ENCODE results near the gene EIF4G1.

Gene EIF4G1

GRCh38 chr3:184351511-184352148 lies 37.2 kb downstream of the EIF4G1 start:
- Histone ChIP-seq H3K4me3 (ENCODE audit: insufficient read depth, low read depth, low read length) (no peak overlapping the region), H3K27ac (ENCODE audit: insufficient read depth, low read depth, low read length, poor library complexity, severe bottlenecking) (no peak overlapping the region), H3K9me3 (ENCODE audit: control insufficient read depth, low read length) (no peaks in the 10 kb centered on the region), H3K27me3 (ENCODE audit: control insufficient read depth, insufficient read depth, low read length, poor library complexity, severe bottlenecking) (no peaks in the 10 kb centered on the region), H3K36me3 (ENCODE audit: control insufficient read depth, insufficient read depth, low read length) (peaks cover 30% of the 10 kb centered on the region), H3K4me1 (ENCODE audit: control insufficient read depth, insufficient read depth, low read length) (peaks cover 14% of the 10 kb centered on the region)
- 74 to 75% methylated on average over 9 of the region's 9 CpGs for WGBS, 2 experiments

DNA sequence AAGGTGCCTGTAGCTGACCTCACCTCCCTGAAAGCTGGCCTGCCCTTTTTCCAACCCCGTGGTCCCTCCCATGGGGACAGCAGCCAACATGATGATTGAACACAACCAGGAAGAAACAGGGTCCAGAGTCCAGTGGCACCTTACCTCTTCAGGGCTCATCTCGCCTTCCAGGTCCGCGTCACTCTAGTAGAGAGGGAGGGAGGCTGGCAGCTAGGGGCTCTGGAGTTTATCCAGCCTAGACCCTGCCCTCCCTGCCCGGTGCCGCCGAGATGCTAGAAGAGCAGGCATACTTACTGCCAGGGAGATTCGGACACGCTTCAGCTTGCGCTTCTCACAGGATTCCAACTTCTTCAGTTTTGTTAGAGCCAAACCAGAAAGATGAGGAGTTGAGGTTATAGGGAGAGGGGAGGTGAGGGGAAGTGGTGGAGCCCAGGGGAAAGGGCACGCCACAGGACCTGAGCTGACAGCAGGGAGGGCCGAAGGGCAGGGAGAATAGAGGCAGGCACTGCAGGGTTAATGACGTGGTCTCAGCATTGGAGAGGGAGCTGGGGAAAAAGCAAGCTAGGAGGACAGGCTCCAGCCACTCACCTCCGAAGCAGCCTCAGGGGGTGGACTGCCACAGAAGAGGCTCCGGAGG lies 37.9 kb downstream of the EIF4G1 start:
- Histone ChIP-seq H3K36me3 (ENCODE audit: control insufficient read depth, insufficient read depth, low read length) (peaks cover 36% of the 10 kb centered on the region), H3K9me3 (ENCODE audit: control insufficient read depth, low read length) (no peaks in the 10 kb centered on the region), H3K4me1 (ENCODE audit: control insufficient read depth, insufficient read depth, low read length) (peaks cover 14% of the 10 kb centered on the region), H3K27ac (ENCODE audit: insufficient read depth, low read depth, low read length, poor library complexity, severe bottlenecking) (no peak overlapping the region), H3K4me3 (ENCODE audit: insufficient read depth, low read depth, low read length) (no peak overlapping the region), H3K27me3 (ENCODE audit: control insufficient read depth, insufficient read depth, low read length, poor library complexity, severe bottlenecking) (no peaks in the 10 kb centered on the region)
- 90 to 96% methylated on average over 15 of the region's 15 CpGs for WGBS, 2 experiments

DNA sequence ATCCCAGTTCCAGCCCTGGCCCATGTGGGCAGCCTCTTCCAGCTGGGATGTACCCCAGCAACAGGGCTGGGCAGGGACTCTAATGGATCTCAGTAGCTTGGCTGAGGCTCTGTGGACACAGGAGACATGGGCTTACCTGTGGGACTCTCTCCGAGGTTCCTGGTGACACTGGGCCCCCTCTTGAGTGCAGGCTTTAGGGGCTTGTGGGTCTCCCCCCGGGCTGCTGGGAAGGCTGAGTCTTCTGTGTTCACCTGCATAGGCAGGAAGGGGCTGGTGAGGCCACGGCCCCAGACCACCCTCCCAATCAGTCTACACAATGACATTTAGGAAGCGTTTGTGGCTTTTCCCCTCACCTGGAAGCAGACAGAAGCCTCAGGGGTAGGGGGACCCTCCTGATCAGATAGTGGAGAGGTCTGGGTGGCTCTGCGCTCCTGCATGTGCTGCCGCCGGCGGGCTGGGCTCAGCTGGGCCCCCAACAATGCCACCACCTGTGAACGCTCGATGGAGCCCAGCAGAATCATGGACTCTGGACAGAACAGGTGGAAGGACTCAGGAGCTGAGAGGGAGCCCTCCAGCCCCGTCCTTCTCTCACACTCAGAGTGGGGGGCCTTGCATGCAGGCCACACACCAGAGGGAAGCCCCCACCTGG lies 38.6 kb downstream of the EIF4G1 start:
- Histone ChIP-seq H3K4me1 (ENCODE audit: control insufficient read depth, insufficient read depth, low read length) (peaks cover 14% of the 10 kb centered on the region), H3K27me3 (ENCODE audit: control insufficient read depth, insufficient read depth, low read length, poor library complexity, severe bottlenecking) (no peaks in the 10 kb centered on the region), H3K4me3 (ENCODE audit: insufficient read depth, low read depth, low read length) (no peak overlapping the region), H3K9me3 (ENCODE audit: control insufficient read depth, low read length) (no peaks in the 10 kb centered on the region), H3K36me3 (ENCODE audit: control insufficient read depth, insufficient read depth, low read length) (peaks cover 42% of the 10 kb centered on the region), H3K27ac (ENCODE audit: insufficient read depth, low read depth, low read length, poor library complexity, severe bottlenecking) (no peak overlapping the region)
- 95% methylated on average over 11 of the region's 11 CpGs for WGBS, 2 experiments

GRCh38 chr3:184353546-184353941 lies 39.1 kb downstream of the EIF4G1 start:
- Histone ChIP-seq H3K9me3 (ENCODE audit: control insufficient read depth, low read length) (no peaks in the 10 kb centered on the region), H3K36me3 (ENCODE audit: control insufficient read depth, insufficient read depth, low read length) (peaks cover 48% of the 10 kb centered on the region), H3K27me3 (ENCODE audit: control insufficient read depth, insufficient read depth, low read length, poor library complexity, severe bottlenecking) (no peaks in the 10 kb centered on the region), H3K27ac (ENCODE audit: insufficient read depth, low read depth, low read length, poor library complexity, severe bottlenecking) (no peak overlapping the region), H3K4me3 (ENCODE audit: insufficient read depth, low read depth, low read length) (no peak overlapping the region), H3K4me1 (ENCODE audit: control insufficient read depth, insufficient read depth, low read length) (peaks cover 14% of the 10 kb centered on the region)
- 94 to 96% methylated on average over 11 of the region's 11 CpGs for WGBS, 2 experiments

DNA sequence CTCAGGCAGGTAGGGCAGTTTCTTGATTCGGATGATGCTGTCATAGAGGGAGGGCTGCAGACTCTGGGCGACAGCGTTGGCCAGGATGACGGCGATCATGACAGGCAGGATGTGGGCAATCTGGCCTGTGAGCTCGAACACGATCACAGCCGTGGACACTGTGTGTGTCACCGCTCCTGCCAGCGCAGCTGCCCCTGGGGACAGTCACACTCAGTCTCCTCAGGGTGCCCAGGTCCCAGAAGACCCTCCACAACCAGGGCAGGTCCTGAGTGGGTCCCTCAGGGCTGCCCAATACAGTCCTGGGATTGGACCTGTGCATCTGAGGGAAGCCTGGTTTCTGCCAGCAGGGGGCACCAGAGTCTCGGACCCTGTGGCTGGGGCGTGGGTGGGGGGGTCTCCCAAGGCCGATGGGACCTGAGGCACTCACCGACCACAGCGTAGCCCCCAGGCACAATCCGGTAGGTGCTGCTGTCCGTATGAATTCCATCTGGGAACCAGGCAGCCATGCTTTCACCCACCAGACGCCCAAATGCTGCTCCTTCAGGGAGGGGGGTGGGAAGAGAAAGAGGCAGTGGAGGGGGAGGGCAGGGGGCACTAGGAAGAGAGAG lies 39.8 kb downstream of the EIF4G1 start:
- 84 to 85% methylated on average over 18 of the region's 18 CpGs for WGBS, 2 experiments
- Histone ChIP-seq H3K36me3 (ENCODE audit: control insufficient read depth, insufficient read depth, low read length) (peaks cover 48% of the 10 kb centered on the region), H3K9me3 (ENCODE audit: control insufficient read depth, low read length) (no peaks in the 10 kb centered on the region), H3K4me3 (ENCODE audit: insufficient read depth, low read depth, low read length) (no peak overlapping the region), H3K4me1 (ENCODE audit: control insufficient read depth, insufficient read depth, low read length) (peaks cover 18% of the 10 kb centered on the region), H3K27me3 (ENCODE audit: control insufficient read depth, insufficient read depth, low read length, poor library complexity, severe bottlenecking) (no peaks in the 10 kb centered on the region), H3K27ac (ENCODE audit: insufficient read depth, low read depth, low read length, poor library complexity, severe bottlenecking) (no peak overlapping the region)

GRCh38 chr3:184354754-184355153 lies 40.3 kb downstream of the EIF4G1 start:
- Histone ChIP-seq H3K4me1 (ENCODE audit: control insufficient read depth, insufficient read depth, low read length) (peaks cover 22% of the 10 kb centered on the region), H3K36me3 (ENCODE audit: control insufficient read depth, insufficient read depth, low read length) (peaks cover 48% of the 10 kb centered on the region), H3K9me3 (ENCODE audit: control insufficient read depth, low read length) (no peaks in the 10 kb centered on the region), H3K27me3 (ENCODE audit: control insufficient read depth, insufficient read depth, low read length, poor library complexity, severe bottlenecking) (no peaks in the 10 kb centered on the region), H3K4me3 (ENCODE audit: insufficient read depth, low read depth, low read length) (no peak overlapping the region), H3K27ac (ENCODE audit: insufficient read depth, low read depth, low read length, poor library complexity, severe bottlenecking) (no peak overlapping the region)
- 89 to 90% methylated on average over 8 of the region's 8 CpGs for WGBS, 2 experiments

DNA sequence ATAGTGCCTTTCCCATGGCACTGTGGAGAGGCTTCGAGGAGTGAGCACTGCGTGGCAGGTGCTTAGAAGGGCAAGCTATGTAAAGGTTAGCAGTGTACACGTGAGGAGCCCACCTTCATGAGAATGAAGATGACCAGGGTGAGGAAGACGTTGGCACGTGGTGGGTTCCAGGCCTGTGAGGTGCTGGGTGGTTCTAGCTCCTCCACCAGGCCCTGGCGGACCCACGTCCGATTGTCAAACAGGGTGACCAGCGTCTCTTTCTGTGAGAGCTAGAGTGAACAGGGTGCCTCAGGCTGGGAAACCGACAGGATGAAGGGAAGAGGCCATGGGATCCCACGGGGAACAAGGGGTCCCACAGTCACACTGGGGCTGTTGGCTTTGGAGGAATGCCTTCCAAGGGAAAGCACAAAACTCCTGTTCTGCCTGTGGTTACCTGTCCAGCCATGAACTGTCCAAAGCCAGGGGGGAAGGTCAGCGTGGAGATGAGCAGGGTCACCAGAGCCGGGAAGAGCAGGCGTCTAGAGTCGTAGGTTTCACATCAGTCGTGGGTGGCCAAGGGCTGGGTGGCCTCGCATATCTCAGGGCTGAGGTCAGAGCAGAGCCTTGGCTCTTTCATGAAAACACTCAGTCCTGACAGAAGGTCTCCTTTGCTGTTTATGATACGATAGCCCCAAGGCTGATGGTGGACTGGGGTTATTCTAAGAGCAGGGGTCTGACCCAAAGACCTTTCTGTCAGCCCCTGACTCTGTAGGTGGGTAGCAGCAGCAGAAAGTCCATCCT lies 41.0 kb downstream of the EIF4G1 start:
- 93 to 96% methylated on average over 18 of the region's 18 CpGs for WGBS, 2 experiments
- no peaks in the 10 kb centered on the region for H3K27me3 ChIP-seq (ENCODE audit: control insufficient read depth, insufficient read depth, low read length, poor library complexity, severe bottlenecking)
- no peak overlapping the region for H3K27ac ChIP-seq (ENCODE audit: insufficient read depth, low read depth, low read length, poor library complexity, severe bottlenecking)
- peaks cover 47% of the 10 kb centered on the region for H3K36me3 ChIP-seq (ENCODE audit: control insufficient read depth, insufficient read depth, low read length)
- H3K4me3 ChIP-seq (ENCODE audit: insufficient read depth, low read depth, low read length): no peak overlapping the region
- H3K4me1 ChIP-seq (ENCODE audit: control insufficient read depth, insufficient read depth, low read length): peaks cover 27% of the 10 kb centered on the region
- H3K9me3 ChIP-seq (ENCODE audit: control insufficient read depth, low read length): no peaks in the 10 kb centered on the region

- H3K9me3 ChIP-seq (ENCODE audit: control insufficient read depth, low read length): no peaks in the 10 kb centered on the region
- peaks cover 42% of the 10 kb centered on the region for H3K36me3 ChIP-seq (ENCODE audit: control insufficient read depth, insufficient read depth, low read length)
- no peak overlapping the region for H3K4me3 ChIP-seq (ENCODE audit: insufficient read depth, low read depth, low read length)
- no peak overlapping the region for H3K27ac ChIP-seq (ENCODE audit: insufficient read depth, low read depth, low read length, poor library complexity, severe bottlenecking)
- H3K27me3 ChIP-seq (ENCODE audit: control insufficient read depth, insufficient read depth, low read length, poor library complexity, severe bottlenecking): no peaks in the 10 kb centered on the region
- WGBS, 2 experiments: 95 to 96% methylated on average over 24 of the region's 24 CpGs
- peaks cover 14% of the 10 kb centered on the region for H3K4me1 ChIP-seq (ENCODE audit: control insufficient read depth, insufficient read depth, low read length)
Measured at GRCh38 chr3:184357248-184358123, 43.1 kb downstream of the EIF4G1 start.

GRCh38 chr3:184358124-184358767 lies 43.8 kb downstream of the EIF4G1 start:
- 95 to 98% methylated on average over 12 of the region's 12 CpGs for WGBS, 2 experiments
- H3K27me3 ChIP-seq (ENCODE audit: control insufficient read depth, insufficient read depth, low read length, poor library complexity, severe bottlenecking): no peaks in the 10 kb centered on the region
- H3K9me3 ChIP-seq (ENCODE audit: control insufficient read depth, low read length): no peaks in the 10 kb centered on the region
- peaks cover 36% of the 10 kb centered on the region for H3K36me3 ChIP-seq (ENCODE audit: control insufficient read depth, insufficient read depth, low read length)
- H3K4me1 ChIP-seq (ENCODE audit: control insufficient read depth, insufficient read depth, low read length): peaks cover 14% of the 10 kb centered on the region
- H3K4me3 ChIP-seq (ENCODE audit: insufficient read depth, low read depth, low read length): no peak overlapping the region
- H3K27ac ChIP-seq (ENCODE audit: insufficient read depth, low read depth, low read length, poor library complexity, severe bottlenecking): no peak overlapping the region

Data from ectodermal cell (in vitro differentiated cells).